GM18526 (cell line): Measurements from ENCODE around the gene PRXL2B.

Experiments used
- POLR2A ChIP-seq: IDR thresholded peaks from 3 replicates; pipeline ENCODE4 v1.6.1; 2011; ENCODE audit not compliant: insufficient read length; ENCODE audit errors: extremely low read depth

PRXL2B gene

DNA sequence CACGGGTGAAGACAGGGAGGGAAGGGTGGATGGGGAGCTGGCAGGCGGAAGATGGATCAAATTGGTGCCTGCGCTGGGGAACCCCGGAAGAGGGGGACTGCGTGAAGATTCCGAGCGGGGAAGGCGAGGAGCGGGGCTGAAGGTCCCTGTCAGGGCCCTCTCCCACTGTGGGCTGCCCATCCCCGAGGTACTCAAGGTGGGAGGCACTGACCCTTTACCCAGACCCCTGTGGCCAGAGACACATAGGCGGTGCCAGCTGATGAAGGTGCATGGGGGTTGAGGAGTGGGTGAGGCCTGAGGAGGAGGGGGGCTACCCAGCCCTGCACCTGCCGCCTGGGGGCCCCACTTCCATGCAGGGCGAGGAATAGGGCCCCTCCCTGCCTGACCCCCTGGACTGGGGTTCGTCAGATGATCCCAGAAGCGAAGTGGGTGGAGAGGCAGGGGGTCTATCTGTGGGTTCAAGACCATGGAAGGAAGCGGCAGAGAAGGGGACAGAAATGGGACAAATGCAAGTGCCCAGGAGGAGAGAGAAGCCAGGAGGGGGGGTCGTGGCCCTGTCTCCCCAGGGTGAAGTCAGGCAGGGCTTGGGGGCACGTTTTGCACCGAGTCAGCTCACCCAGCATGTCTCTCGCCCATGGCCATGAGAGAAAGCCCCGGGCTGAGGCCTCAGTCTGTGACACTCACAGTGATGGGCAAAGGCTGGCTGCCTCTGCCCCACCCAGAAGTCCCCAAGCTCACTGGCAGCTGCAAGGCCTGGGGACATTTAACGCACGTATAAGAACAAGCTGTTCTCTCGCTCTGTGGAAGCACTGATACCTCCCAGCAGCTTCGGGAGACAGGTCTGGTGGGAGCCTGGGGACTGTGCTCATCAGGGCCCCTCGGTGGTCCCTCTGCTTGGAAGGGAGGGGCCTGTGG lies 53.3 kb downstream of the PRXL2B start:
- no peak for TF ChIP-seq POLR2A

DNA sequence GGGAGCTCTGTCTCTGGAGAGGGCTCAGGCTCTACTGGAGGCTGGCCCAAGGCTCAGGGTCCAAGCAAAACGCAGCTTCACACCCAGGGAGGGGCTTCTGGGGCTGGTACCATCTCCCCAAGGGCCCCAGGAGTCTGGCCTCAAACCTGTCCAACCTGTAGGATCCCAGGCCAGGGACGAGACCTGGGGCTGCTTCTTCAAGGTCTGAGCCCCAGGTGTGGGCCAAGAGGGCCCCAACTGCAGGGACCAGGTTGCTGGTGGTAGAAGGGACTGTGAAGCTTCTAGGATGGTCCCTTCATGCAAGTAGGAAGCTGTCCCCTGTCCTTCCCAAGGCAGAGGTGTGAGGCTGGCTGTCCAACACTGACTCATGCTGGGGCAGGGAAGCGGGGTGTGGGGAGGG lies 54.0 kb downstream of the PRXL2B start:
- TF ChIP-seq POLR2A: no peak
